NCI-H345 (cell line): Measurements from ENCODE around the gene SNCB.
"Not testable (repeated sequence)": the region's sequence is repeated elsewhere in the genome, so short reads cannot be mapped to it uniquely, and the experiment has no call there.

Source experiments
- DNase-seq: peaks from one replicate; lab custom pipeline; 2025; lab: John Stamatoyannopoulos, UW

SNCB gene

GRCh38 chr5:176597417-176598389, 32.6 kb downstream of the SNCB start:
- DNase-seq: no peak

- no peak for DNase-seq
Observed at GRCh38 chr5:176596689-176597416, 33.5 kb downstream of the SNCB start.

- no peak for DNase-seq
Observed at GRCh38 chr5:176596069-176596644, 34.2 kb downstream of the SNCB start.

DNA sequence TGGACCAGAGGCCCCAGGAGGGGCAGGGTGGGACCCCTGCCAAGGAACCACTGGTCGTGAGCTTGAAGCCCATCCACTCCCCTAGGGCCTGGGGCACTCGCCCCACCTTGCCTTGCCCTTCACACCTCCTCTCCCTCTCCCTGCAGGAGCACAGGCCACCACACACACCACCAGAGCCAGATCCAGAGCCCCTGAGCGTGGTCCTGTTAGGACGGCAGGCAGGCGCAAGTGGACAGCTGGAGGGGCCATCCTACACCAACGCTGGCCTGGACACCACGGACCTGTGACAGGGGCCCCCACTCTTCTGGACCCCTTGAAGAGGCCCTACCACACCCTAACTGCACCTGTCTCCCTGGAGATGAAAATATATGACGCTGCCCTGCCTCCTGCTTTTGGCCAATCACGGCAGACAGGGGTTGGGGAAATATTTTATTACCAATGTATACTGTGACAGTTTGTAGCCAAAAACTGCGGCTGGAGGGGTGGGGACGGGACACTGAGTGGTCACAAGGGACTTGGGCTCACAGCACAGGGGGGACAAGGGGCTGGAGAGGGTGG, 34.9 kb downstream of the SNCB start:
- DNase-seq: no peak

- DNase-seq: no peak
Observed at GRCh38 chr5:176594554-176594953, 35.8 kb downstream of the SNCB start.

DNA sequence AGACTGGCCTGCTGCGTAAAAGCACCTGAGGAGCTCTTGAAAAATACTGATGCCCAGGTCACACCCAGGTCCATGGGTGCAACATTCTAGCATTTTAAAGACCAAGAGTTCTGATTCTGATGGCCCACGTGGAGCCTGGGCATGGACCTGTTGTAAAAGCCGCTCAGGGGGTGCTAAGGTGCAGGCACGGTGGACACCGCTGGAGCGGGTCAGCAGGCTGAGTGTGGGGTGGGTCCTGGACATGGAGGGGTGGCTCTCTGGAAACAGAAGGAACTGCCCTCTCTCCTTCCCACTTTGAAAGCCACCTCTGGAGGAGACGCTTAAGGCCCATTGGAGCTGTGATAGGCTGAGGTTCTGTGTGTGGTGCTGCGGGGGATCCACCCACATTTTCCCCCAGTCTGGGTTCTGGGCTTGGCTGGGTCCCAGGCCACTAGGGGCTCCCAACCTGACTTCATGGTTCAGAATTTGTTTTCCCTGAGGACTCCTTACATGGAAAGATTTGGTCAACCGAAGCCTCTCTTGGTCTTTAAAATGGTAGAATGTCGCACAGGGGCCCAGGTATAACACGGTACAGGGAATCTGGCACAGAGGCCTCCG, 37.0 kb downstream of the SNCB start:
- no peak for DNase-seq

- no peak for DNase-seq
Observed at GRCh38 chr5:176592573-176592972, 37.8 kb downstream of the SNCB start.

DNA sequence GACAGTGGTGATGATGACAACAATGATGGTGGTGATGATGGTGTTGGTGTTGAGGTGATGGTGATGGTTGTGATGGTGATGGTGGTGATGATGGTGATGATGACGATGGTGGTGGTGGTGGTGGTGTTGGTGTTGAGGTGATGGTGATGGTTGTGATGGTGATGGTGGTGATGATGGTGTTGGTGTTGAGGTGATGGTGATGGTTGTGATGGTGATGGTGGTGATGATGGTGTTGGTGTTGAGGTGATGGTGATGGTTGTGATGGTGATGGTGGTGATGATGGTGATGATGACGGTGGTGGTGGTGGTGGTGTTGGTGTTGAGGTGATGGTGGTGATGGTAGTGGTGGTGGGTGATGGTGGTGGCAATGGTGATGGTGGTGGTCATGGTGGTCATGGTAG, 38.7 kb downstream of the SNCB start:
- not testable (repeated sequence) for DNase-seq

DNA sequence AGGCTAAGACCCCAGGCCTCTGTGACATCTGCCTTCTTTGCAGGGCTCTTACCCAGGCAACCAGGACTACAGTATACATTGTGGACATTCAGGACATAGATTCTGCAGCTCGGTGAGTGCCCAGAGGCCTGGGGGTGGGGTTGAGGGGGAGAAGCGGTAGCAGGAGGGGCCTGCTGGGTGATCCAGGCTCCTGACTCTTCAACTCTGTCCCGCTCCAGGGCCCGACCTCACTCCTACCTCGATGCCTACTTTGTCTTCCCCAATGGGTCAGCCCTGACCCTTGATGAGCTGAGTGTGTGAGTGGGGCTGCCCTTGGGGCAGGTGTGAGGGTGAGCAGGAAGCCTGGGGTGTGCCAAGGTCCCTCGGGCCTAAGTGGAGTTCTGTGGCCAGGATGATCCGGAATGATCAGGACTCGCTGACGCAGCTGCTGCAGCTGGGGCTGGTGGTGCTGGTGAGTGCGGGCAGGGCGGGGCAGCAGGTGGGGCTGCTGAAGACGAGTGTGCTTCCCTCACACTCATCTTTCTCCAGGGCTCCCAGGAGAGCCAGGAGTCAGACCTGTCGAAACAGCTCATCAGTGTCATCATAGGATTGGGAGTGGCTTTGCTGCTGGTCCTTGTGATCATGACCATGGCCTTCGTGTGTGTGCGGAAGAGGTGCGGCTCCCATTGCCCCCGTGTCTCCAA, 40.2 kb downstream of the SNCB start:
- DNase-seq: peak; percentile 36

DNA sequence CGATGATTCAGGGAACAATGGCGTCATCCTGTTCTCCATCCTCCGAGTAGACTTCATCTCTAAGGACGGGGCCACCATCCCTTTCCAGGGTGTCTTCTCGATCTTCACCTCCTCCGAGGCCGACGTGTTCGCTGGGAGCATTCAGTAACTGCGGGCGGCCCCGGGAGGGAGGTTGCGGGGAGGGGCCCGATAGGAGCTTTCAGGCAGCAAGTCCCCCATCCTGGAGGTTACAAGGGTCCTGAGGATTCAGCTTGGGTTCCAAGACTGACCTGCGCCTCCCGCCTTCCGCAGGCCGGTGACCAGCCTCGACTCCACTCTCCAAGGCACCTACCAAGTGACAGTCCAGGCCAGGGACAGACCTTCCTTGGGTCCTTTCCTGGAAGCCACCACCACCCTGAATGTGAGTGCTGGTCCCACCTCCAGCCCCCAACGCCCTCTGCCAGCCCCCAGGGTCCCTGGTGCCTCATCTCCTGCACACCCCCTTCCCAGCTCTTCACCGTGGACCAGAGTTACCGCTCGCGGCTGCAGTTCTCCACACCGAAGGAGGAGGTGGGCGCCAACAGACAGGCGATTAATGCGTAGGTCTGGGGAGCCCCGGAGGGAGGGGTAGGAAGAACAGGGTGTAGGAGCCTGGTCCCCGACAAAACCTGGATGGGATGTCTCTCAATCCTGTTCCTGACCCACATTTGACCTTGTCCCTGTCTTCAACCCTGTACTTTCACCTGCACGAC, 41.1 kb downstream of the SNCB start:
- DNase-seq: no peak

- DNase-seq: no peak
Observed at GRCh38 chr5:176588297-176588696, 42.0 kb downstream of the SNCB start.

- no peak for DNase-seq
Observed at GRCh38 chr5:176587398-176587797, 42.9 kb downstream of the SNCB start.

GRCh38 chr5:176583076-176583475, 47.3 kb downstream of the SNCB start:
- no peak for DNase-seq

DNA sequence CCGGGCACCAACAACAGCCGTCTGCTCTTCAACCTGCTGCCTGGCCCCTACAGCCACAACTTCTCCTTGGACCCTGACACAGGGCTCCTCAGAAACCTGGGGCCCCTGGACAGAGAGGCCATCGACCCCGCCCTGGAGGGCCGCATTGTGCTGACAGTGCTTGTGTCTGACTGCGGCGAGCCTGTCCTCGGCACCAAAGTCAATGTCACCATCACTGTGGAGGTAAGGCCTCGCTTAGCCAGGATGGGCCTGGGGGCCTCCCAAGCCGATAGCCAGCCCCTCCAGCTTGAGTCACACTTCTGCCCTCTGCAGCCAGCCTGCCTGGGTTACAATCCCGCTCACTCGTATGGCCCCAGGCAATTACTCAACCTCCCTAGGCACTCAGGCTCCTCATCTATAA, 49.0 kb downstream of the SNCB start:
- no peak for DNase-seq

- no peak for DNase-seq
Observed at GRCh38 chr5:176579323-176579722, 51.0 kb downstream of the SNCB start.

GRCh38 chr5:176578391-176578808, 51.9 kb downstream of the SNCB start:
- peak; percentile 30 for DNase-seq

DNA sequence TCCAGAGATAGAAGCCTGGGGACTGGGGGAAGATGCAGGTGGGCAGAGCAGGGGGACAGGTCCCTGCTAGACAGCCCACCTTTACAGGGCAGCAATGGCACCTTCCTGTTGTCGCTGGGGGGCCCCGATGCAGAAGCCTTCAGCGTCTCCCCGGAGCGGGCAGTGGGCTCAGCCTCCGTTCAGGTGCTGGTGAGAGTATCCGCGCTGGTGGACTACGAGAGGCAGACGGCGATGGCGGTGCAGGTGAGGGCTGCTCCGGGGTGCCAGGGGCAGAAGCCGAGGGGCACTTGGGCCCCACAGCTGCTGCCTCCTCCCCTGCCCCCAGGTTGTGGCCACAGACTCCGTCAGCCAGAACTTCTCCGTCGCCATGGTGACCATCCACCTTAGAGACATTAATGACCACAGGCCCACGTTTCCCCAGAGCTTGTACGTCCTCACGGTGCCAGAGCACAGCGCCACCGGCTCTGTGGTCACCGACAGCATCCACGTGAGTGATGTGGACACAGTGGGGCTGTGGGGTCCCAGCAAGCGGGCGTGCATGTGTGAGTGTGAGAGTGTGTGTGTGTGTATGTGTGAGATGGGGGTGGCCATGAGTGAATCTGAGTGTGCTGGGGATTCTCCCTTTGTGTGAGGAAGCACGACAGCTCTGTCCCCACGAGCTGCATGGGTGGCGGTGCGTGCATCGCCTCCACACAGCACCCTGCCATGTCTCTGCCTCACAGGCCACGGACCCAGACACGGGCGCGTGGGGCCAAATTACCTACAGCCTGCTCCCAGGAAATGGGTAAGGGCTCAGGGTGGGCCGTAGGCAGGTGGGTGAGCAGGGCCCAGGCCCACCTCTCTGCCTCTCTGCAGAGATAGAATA, 52.8 kb downstream of the SNCB start:
- no peak for DNase-seq

GRCh38 chr5:176575488-176576422, 54.6 kb downstream of the SNCB start:
- DNase-seq: no peak

GRCh38 chr5:176575066-176575465, 55.3 kb downstream of the SNCB start:
- DNase-seq: no peak
